Activated B cell treated with CpG ODN at 0.5 μM for 24 hours (primary cell): ENCODE measurements around the gene ADGRF1. TPM values are rescaled to one million over a fixed set of nuclear protein-coding genes. Genes with fewer than 3 reads are reported as not detected.

Experiments
- ATAC-seq: fragments of 200-7000 bp; cut with Tn5 transposase; one replicate; pipeline ENCODE4 v1.10.0; 2021; ENCODE audit warnings: low read depth, mild to moderate bottlenecking, moderate library complexity
- CTCF ChIA-PET: fragments of 350-600 bp; sonication (Branson Sonifier 250); formaldehyde crosslinking; loops from one replicate; lab custom pipeline; 2021; ENCODE audit warnings: antibody characterized with exemption; lab: Charles Lee
- POLR2A ChIA-PET: fragments of 350-600 bp; sonication (Branson Sonifier 250); formaldehyde crosslinking; loops from one replicate; lab custom pipeline; 2021; ENCODE audit warnings: antibody characterized with exemption; lab: Charles Lee
- DNase-seq: peaks from one replicate; pipeline ENCODE4 v3.0.0; 2022
- H3K27ac Mint-ChIP-seq: one replicate; pipeline ENCODE4 v1.8.0; 2020; ENCODE audit warnings: mixed read lengths
- H3K27me3 Mint-ChIP-seq: one replicate; pipeline ENCODE4 v1.8.0; 2021; ENCODE audit warnings: mixed read lengths
- H3K36me3 Mint-ChIP-seq: one replicate; pipeline ENCODE4 v1.8.0; 2021; ENCODE audit warnings: low read depth, mixed read lengths
- H3K4me1 Mint-ChIP-seq: one replicate; pipeline ENCODE4 v1.8.0; 2021; ENCODE audit warnings: mixed read lengths
- H3K4me3 Mint-ChIP-seq: one replicate; pipeline ENCODE4 v1.8.0; 2020; ENCODE audit warnings: mild to moderate bottlenecking, mixed read lengths
- H3K9me3 Mint-ChIP-seq: one replicate; pipeline ENCODE4 v1.8.0; 2020; ENCODE audit warnings: mixed read lengths
- CTCF ChIP-seq: fragments of 200-600 bp; IDR thresholded peaks from one replicate; pipeline ENCODE4 v1.8.0; 2022; ENCODE audit warnings: antibody characterized with exemption, mild to moderate bottlenecking
- intact Hi-C: fragments of 100-400 bp; cut with micrococcal nuclease; formaldehyde crosslinking; loops from one replicate; pipeline ENCODE4 v1.15.1; 2024
- total RNA-seq: library from RNA; stranded (reverse); gene quantifications from 2 replicates; pipeline ENCODE4 v1.2.3, GENCODE V29; 2022

The ADGRF1 gene
- total RNA-seq, 1 donor from 2014 or later, result not detected

GRCh38 chr6:47083586-47084047 is 41.5 kb upstream of the ADGRF1 start:
- H3K4me1 Mint-ChIP-seq, result no peaks in the 10 kb centered on the region
- ChIA-PET CTCF (no interaction called here), POLR2A (no interaction called here)
- DNase-seq (no peak), ATAC-seq (no peak)
- no peak overlapping the region for H3K4me3 Mint-ChIP-seq
- H3K27ac Mint-ChIP-seq, result no peak overlapping the region
- no peaks in the 10 kb centered on the region for H3K9me3 Mint-ChIP-seq
- no peak for TF ChIP-seq CTCF
- peaks cover 12% of the 10 kb centered on the region for H3K27me3 Mint-ChIP-seq
- intact Hi-C loops, result no loop called here
- no peaks in the 10 kb centered on the region for H3K36me3 Mint-ChIP-seq

GRCh38 chr6:47080083-47080596 is 38.0 kb upstream of the ADGRF1 start:
- DNase-seq (no peak), ATAC-seq (no peak)
- CTCF ChIA-PET, result no interaction called here
- Mint-ChIP-seq H3K4me3 (no peak overlapping the region), H3K9me3 (no peaks in the 10 kb centered on the region), H3K27ac (no peak overlapping the region), H3K36me3 (no peaks in the 10 kb centered on the region), H3K4me1 (no peaks in the 10 kb centered on the region), H3K27me3 (peaks cover 9% of the 10 kb centered on the region)
- POLR2A ChIA-PET, result no interaction called here
- no peak for TF ChIP-seq CTCF
- intact Hi-C loops, result no loop called here

- ATAC-seq (no peak), DNase-seq (no peak)
- no peaks in the 10 kb centered on the region for H3K9me3 Mint-ChIP-seq
- CTCF ChIA-PET, result no interaction called here
- H3K4me3 Mint-ChIP-seq, result no peak overlapping the region
- intact Hi-C loops, result no loop called here
- no peak overlapping the region for H3K27ac Mint-ChIP-seq
- no peaks in the 10 kb centered on the region for H3K36me3 Mint-ChIP-seq
- POLR2A ChIA-PET, result no interaction called here
- no peak for TF ChIP-seq CTCF
- H3K4me1 Mint-ChIP-seq, result no peaks in the 10 kb centered on the region
- peaks cover 9% of the 10 kb centered on the region for H3K27me3 Mint-ChIP-seq
Observed at GRCh38 chr6:47079638-47080037, 37.5 kb upstream of the ADGRF1 start.

- intact Hi-C loops, result no loop called here
- Mint-ChIP-seq H3K27ac (no peak overlapping the region), H3K4me3 (no peak overlapping the region), H3K4me1 (no peaks in the 10 kb centered on the region), H3K36me3 (no peaks in the 10 kb centered on the region), H3K27me3 (peaks cover 9% of the 10 kb centered on the region), H3K9me3 (no peaks in the 10 kb centered on the region)
- CTCF ChIA-PET, result no interaction called here
- no peak for TF ChIP-seq CTCF
- ATAC-seq (no peak), DNase-seq (no peak)
- POLR2A ChIA-PET, result no interaction called here
Observed at GRCh38 chr6:47078991-47079390, 36.9 kb upstream of the ADGRF1 start.

- no peak for ATAC-seq
- H3K27me3 Mint-ChIP-seq, result peaks cover 4% of the 10 kb centered on the region
- TF ChIP-seq CTCF, result no peak
- POLR2A ChIA-PET, result no interaction called here
- no peak overlapping the region for H3K27ac Mint-ChIP-seq
- no peaks in the 10 kb centered on the region for H3K9me3 Mint-ChIP-seq
- no peak for DNase-seq
- H3K36me3 Mint-ChIP-seq, result no peaks in the 10 kb centered on the region
- H3K4me3 Mint-ChIP-seq, result no peak overlapping the region
- intact Hi-C loops, result no loop called here
- CTCF ChIA-PET, result no interaction called here
- no peaks in the 10 kb centered on the region for H3K4me1 Mint-ChIP-seq
Observed at GRCh38 chr6:47076422-47077344, 34.6 kb upstream of the ADGRF1 start.
